HG03139 (cell line): ENCODE results near the gene CHRDL2.

Experiments
- ATAC-seq: cut with Tn5 transposase; IDR thresholded peaks from one replicate; pipeline ENCODE4 v1.9.1; 2021; ENCODE audit not compliant: unreplicated experiment

CHRDL2 gene

DNA sequence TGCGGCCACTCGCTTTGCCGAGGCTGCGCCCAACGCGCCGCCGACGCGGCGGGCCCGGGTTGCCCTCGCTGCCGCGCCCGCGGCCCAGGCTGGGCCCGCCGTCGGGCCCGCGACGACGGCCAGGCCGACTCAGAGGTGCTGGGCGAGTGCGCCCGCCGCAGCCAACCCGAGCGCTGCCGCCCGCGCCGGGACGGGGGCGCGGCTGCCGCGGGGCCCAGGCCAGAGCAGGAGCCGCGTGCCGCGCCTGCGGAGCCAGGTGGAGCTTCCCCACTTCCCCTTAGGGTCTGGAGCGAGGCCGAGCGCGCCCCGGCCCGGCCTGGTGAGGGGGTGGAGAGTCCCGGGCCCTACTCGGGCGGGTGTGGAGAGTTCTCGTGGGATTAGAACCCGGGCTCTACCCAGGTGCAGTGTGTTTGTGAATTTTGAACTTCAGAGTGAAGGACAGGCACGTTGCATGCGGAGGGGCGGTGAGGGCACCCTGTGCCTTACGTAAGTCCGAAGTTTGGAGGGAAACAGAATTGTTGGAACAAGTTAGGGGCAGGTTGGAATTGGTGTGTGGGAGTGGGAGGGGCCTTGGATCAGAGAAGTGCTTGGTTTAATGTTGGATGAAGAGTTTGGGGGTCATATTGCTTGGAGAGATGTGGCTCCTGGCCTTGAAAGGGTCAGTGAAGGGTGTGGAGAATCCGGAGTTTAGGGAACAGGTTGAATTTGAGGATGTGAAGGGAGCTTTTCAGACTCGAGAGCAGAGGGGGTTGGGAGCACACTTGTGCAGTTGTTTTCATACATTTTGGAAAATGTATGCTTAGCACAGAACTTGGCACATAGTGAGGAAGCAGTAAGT lies 18.1 kb upstream of the CHRDL2 start:
- peak; percentile 37 for ATAC-seq

DNA sequence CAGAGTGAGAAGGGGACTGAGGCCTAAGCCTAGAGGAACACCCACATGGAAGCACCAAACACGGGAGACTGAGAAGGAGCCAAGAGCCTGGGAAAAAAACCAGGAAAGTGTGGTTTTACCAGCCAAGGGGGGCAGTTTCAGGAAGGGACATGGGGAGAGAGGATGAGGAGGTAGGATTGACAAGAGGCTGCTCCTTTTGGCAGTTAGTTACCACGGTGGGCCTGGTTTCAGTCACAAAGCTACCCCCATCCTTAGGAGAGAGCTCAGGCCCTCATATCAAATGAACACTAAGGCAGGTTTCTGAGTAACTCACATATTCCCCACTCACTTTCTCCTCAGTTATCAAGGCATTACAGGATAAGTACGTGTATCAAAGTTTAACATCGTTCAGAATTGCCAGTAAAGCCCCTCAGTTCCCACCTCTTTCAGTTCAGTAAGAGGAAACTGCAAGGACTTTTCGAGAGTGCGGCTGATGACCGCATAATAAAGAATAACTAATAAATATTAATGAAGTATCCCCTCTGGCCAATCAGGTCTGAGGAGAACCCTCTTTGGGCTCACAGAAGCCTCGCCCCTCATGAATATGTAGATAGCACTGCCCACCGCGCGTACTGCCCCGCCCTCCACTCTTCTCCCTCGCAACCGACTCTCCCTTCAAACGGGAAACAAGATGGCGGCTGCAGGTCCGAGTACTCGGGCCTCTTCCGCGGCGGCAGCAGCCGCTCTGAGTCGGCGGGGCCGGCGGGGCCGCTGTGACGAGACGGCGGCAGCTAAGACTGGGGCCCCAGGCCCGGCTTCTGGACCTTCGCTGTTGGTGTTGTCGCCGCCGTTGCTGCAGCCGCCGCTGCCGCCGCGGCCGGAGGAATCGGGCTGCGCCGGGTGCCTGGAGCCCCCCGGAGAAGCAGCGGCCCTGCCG lies 17.2 kb upstream of the CHRDL2 start, which contains the start of gene RNF169:
Gene RNF169, plus strand, starts transcription at position 639 of the 916 bp plus-strand sequence. Its CDS starts 32 bp downstream, at position 671.
- peak; percentile 96 for ATAC-seq

DNA sequence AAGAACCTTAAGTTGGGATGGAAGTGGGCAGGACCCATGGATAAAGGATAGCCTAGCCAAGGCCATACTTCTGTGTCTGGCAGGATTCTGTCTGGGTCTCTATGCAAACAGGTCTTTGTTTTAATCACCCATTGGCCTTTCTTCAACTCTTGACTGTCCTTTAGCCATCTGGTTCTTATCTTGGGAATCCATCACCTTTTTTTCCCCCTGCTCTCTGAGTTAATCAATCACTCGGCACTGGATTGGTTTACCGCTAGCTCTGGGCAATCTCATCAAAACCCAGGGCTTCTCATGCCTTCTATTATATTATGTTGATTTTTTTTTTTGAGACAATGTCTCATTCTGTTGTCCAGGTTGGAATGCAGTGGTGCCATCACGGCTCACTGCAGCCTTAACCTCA lies 15.6 kb upstream of the CHRDL2 start:
- no peak for ATAC-seq

DNA sequence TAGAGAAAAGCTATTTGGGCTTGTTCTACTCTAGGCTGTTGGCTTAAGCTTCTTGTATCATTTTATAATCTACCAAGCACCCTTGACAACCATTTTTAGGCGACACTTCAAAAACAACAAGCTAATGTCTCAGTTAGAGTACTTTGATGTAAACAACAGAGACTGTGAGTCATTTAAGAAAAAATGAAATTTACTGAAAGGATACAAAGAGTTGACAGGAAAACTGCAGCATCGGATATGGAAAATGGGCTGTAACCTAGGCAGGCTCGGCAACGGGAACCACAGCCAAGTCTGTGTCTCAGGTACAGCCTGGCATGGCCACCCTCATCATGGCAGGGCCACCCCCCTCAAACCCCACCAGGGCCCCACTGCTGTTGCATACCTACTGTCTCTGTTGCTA lies 13.1 kb upstream of the CHRDL2 start:
- ATAC-seq, result no peak

DNA sequence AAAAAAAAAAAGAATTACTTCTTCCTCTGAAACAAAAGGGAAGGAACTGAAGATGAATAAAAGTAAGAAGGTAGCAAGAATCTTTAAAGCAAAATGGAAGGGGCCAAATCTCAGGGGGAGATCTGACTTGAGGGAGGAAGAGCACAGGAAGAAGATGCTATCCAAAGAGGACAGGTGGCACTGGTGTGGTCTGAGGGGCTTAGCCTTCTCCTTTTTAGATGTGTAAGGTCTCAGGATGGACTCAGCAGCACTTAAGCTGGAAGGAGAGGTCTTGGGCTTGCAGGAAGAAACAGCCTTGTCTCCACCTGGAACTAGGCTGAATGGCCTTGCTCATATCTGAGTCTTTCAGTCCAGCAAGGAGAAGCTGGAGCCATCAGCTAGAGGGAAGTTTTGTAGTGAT lies 12.4 kb upstream of the CHRDL2 start:
- ATAC-seq, result no peak

DNA sequence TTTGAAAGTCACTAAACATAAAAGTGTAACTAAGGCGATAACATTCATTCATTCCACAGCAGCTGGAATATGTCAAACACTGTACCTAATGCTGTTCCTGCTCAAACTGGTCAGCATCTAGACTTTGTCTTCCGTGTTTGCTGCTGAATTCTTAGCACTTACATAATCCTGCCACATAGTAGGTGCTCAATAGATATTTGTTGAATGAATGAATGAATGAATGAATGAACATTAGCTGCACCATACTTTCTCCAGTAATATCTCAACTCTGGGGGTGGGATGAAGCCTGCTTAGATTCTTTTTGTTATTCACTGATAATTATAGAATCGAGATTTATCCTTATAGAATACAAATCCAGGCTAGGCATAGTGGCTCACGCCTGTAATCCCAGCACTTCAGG lies 10.8 kb upstream of the CHRDL2 start:
- ATAC-seq, result no peak

DNA sequence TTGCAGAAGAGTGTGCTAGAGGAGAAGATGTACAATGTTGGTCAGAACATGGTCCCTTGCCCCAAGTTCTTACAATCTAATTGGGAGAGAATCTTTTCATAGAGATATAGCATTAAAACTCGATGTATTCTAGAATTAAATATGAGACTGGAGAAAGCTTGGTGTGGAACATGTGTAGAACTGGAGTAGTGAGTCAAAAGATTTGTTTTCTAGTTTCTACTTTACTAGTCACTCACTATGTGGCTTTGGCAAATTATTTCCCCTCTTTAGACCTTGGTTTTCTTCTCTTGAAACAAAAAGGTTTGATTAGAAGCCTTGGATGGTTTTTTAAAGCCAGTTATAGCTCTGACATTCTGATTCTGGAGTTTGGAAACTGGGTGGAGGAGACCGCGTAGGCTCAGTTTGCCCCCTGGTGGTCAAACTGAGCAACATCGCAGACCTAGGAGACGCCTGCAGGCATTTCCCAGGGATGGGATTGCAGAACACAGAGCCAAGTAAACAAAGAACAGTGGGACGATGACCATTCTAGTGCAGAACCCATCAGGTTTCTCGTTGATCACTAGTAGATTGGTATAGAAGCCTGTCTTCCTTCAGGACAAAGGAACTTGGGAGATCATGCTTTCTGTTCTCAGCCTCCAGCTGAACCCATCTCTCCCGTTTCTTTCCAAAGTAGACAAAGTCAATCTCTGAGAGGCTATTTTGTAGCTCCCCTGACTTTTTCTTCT lies 8.5 kb upstream of the CHRDL2 start:
- no peak for ATAC-seq

DNA sequence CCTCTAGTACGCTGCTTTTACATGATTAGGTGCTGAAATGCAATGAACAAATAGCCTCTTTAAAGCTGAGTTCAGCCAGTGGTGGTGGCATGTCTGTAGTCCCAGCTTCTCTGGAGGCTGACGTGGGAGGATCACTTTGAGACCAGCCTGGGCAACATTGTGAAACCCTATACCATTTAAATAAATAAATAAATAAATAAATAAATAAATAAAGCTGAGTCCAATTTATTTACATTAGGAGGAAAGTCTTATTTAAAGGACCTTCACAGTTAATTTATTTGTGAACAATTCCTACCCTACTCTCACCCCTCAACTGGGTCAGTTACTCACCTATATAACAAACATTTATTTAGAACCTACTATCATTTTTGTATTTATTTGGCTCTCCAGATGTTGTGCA lies 4.8 kb upstream of the CHRDL2 start:
- ATAC-seq, result no peak

DNA sequence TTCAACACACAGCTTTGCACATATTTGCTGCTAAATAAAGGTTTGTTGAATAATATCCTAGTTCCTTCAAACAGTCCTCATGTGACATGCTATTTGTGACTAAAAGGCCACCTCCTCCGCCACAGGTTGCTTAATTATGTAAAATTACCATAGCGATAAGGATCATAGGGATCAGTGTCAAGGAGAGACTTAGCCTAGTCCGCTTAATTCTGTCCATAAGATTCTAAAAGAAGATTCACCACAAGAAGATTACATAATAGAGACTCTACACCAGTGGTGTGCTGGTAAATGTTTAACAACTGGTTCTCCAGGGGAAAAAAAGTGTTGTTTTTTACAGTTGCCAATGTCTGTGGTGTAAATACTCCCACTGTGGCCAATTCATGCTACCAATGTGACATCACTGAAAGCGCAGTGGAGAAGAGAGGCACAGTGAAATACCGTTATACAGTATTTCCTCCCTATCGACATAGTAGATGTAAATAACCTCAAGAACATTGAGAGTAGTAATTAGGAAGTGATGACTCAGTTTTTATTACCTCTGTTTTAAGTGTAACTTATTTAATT lies 4.2 kb upstream of the CHRDL2 start:
- ATAC-seq, result no peak

DNA sequence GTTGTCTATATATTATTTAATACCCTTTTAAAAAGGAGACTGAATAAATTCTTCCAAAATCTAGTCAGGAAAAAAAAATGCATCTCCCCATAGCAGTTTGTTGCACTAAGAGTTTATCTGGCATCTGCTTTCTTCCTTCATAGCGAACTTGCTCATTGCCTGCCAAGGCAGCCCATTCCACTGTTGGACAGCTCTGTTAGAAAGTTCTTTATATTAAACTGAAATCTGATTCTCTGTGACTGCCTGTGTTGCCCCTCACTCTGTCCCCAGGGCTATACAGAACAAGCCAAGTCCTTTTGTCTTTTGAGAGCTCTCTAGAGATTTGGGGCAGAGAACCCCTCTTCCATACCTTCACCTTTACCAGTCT lies 3.3 kb upstream of the CHRDL2 start:
- ATAC-seq, result no peak

DNA sequence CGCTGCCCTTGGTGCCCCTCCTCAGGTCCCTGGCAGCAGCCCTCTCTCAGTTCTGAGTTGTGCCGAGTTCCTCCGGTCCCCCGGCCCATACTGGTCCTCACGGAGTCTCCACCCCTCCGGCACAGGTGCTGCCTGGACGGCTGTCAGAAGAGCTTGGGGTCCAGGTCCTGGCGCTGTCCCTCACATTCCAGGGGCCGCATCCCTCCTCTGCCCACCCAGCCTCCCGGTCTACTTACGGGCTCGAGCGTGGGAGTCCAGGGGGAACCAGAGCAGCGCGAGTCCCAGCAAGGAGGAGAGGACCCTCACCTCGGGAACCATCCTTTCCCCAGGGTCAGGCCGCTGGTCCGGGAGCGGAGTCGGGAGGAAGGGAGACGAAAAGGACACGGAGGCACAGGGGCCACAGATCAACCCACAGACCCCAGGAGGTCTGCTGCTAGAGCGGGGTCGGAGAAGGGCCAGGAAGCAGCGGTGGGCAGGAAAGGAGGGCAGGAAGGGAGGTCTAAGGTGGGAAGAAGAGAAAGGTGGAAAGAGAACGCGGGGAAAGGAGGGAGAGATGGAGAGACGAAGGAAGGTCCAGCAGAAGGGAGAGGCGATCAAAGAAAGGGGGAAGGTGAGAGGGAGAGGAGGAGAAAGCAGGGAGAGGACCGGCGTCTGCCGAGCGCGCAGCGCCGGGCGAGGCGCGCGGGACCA lies 510 bp downstream of the CHRDL2 start:
- ATAC-seq, result no peak

DNA sequence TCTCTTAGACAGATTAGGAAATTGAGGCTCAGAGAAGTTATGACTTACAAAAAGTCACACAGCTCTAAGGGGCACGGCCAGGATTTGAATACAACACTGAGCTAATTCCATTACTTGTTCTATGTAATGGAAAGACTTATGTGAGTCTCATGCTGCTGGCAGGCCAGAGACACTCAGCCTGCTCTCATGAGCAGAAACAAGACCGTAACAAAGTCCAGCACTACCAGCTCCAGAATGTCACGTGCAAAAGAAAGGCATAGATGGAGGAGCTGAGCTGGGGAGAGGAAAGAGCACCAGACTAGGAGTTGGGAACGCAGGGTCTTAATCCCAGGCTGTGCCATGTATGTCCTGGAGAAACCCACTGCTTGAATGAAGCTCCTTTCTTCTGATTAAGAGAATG lies 1.8 kb downstream of the CHRDL2 start:
- ATAC-seq, result no peak

DNA sequence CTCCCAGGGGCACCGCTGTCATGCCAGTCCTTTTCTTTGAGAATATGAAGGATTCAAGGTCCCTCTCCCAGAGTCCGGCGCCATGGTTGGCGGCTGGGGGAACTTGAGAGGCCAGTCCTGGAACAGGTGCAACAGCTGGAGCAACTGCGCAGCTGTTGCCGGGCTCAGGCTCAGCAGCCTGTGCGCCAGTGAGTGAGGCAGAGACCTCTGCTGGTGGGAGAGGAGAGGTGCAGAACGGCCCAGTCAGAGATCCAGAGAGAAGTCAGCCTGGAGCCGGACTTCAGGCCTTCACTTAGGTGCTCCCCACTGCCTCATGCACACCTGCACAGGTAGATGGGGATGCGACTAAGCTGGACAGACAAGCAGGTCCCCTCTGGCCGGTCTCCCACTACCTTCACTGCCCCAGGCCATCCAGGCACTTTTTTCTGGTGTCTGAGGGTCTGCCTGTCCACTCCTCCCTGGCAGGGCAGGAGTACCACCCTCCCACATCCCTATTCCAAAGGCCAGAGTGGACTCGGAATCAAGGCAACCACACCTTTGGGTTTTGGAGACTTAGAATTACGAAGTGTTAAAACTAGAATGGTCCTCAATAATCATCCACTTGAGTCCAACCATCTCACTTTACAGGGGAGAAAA lies 4.6 kb downstream of the CHRDL2 start:
- ATAC-seq, result no peak

DNA sequence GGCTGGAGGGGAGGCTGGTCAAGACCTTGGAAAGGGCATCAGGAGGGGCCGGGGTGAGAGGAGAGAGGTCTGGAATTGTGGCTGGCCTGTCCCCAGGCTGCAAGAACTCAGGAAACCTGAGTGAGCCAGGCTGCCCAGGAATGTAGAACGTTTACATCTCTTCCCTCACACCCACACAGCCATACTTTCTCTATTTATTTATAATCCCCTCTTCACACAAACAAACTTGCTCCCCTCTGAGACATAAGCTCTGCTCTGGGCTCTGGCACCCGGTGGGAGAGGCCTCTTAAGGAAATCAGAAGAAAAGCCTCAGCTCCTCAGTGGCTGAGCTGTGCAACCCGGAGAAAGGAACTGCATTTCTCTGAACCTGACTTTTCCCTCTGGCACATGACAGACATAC lies 5.5 kb downstream of the CHRDL2 start:
- no peak for ATAC-seq

DNA sequence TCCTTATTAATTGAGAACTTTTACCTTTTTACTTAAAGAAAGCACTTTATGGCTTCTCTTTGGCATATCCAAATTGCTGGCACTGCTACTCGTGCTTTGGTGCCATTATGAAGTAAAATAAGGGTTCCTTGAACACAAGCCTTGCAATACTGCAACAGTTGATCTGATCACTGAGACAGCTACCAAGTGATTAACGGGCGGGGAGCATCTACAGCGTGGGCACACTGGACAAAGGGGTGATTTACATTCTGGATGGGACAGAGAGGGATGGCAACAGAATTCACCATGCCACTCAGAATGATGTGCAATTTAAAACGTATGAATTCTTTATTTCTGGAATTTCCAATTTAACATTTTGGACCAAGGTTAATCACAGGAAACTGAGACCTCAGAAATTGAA lies 7.7 kb downstream of the CHRDL2 start:
- no peak for ATAC-seq

DNA sequence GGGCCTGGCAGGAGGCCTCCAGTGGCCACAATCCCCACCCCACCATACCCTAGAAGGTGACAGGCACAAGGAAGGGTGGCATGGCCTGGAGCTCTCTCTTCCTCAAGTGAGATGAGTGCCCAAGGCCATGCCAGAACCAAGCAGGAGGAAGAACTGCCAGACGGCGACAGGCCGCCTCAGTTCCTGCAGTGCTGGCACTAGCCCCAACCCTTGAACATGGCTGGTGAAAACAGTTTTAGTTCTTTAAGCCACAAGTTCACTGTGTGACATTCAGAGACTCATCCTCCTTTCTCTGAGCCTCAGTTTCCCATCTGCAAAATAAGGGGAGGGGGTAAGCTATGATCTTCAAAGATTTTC lies 9.8 kb downstream of the CHRDL2 start:
- no peak for ATAC-seq

DNA sequence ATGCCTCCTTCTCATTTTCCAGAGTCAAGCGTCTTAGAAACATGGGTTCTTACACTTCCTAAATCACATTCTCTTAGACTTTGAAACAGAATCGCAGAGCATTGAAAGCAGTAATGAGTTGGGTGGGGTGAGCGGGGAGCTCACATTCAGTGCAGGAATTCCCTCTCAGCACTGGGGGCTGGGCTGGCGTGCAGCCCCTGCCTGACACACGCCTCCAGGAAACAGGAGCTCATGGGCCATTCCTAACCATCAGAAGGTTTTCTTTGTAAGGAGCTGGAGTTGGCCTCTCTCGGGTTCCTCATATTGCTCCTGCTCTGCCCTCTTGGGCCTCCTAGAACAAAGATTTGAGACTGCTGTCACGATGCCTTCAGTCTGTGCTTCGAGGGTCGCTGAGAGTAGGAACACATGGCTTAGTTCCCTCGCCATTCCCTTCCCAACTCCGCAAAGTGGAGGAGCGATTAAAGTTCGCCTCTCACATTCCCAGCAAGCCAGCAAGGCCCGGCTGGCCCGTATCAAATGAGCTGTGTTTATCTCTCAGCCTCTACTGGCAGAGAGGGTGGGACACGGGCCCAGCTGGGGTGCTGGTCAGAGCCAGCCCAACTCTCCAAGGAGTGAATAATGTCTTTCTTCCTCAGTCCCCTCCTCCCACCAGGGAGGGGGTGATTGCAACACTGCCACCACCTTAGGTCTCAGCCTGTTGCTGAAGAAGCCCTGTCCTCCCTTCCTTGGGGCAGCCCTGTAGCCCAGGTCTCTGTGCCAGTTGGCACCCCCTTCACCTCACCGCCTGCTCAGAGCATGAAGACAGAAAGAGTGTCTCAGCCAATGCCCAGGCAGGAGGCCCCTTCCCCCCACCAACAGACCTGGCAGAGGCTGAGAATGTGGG lies 10.4 kb downstream of the CHRDL2 start:
- ATAC-seq, result no peak

DNA sequence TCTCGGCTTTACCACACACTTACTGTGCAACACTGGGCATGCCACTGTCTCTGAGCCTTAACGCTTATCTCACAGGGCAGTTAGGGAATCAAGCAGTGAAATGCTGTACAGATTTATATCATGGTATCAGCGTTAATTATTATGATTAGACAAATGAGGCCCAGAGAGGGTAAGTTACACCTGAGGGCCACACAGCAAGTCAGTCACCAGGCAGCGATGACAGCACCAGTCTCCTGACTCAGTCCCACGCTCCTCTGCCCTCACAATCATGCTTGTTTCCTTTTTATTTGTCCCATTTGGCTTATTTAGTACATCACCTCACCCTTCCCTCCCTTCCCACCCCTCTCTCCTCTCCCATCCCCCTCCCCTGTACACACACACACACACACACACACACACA lies 12.2 kb downstream of the CHRDL2 start:
- ATAC-seq, result no peak
